ENCODE data around the gene KRT77.
"Not testable (repeated sequence)": the region's sequence is repeated elsewhere in the genome, so short reads cannot be mapped to it uniquely, and the experiment has no call there.

Gene KRT77

DNA sequence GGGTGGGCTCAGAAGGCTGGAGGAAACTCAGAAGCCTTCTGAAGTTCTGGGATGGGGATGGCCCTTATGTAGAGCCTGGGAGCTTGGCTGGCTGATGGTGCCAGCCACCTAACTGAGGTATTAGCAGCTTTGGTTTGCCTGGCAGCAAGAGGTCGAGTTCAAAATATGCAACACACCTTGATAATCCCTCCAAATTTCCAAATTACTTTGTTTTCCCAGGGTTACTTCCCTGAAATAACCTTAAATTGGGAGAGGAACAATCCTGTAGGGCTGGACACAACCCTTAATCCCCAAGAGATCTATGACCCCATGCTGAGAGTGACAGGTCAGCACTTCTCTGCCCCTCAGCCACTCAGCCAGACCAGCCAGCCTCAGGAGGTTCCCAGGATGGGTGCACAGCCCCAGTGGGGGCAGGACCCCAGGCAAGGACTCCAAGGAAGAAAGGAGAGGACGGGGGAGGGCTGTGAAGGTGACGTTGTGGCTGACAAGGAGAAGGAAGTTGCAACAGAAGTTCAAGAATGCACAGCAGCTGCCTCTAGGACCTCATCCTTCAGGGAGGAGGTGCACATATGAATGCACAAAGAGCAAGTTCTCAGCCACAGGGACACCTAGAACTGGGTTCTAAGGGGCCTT, 18.6 kb upstream of the KRT77 start:
- DNase-seq: no peak

DNA sequence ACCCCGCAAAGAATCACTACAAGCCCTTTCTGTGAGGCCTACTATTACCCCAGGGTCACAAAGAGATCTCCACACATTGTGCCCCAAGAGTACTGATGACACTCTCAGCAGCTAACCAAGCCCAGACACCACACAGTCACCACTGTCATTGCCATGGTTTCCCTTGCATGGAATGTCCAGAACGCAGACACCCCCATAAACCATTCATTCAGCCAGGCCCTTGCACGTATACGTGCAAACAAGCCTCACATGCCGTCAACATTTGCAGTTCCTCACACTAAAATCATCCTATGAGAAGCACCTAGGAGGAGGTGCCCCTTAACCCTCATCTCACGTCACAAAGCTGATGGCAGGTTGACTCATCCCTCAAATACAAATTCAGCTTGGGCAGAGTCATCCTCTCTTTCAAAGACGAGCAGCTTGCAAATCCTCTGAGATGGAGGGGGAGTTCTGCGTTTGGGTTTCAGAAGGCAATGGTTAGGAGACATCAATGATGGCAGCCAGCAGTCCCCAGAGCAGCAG, 17.1 kb upstream of the KRT77 start:
- DNase-seq: peak; percentile 8

GRCh38 chr12:52716061-52716460, 12.7 kb upstream of the KRT77 start:
- no peak for DNase-seq

DNA sequence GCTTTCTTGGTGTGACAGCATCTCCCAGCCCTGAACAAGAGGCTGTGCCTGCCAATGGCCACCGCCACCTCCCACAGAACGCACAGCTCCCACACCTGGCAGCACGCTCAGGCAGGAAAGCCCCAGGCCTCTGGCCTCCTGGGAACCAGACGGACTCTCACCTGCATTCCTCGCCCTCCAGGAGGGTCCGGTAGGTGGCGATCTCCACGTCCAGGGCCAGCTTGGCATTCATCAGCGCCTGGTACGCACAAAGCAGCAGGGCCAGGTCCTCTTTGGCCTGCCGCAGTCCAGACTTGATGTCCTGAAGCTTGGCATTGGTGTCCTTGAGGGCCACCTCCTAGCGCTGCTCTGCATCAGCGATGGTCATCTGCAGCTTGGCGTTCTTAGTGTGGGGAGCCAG, 12.1 kb upstream of the KRT77 start:
- no peak for DNase-seq

GRCh38 chr12:52714887-52715281, 11.6 kb upstream of the KRT77 start:
- no peak for DNase-seq

- no peak for DNase-seq
Measured at GRCh38 chr12:52713960-52714886, 10.9 kb upstream of the KRT77 start.

- not testable (repeated sequence) for DNase-seq
Measured at GRCh38 chr12:52712122-52712521, 8.8 kb upstream of the KRT77 start.

- no peak for DNase-seq
Measured at GRCh38 chr12:52710730-52711129, 7.4 kb upstream of the KRT77 start.

DNA sequence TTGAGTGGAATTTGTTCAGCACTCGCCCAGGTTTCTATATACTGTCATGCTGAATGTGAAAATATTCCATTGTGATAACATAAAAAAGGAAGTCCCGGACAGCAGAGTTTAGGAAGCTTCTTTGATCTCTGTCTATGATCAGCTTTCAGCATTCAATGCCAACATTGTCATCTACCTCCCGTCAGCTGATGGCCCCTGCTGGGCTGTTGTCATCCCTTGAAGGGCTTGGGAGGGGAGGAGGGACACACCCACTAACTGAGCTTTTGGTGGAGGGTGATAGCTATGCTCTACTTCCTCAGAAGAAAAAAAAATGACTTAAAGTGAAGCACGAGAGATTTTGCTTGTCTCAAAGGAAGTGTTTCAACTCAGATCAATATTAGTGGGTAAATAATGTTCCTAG, 4.7 kb upstream of the KRT77 start:
- no peak for DNase-seq

- no peak for DNase-seq
Measured at GRCh38 chr12:52704464-52704863, 1.1 kb upstream of the KRT77 start.

- DNase-seq: no peak
Measured at GRCh38 chr12:52703878-52704277, 554 bp upstream of the KRT77 start.

DNA sequence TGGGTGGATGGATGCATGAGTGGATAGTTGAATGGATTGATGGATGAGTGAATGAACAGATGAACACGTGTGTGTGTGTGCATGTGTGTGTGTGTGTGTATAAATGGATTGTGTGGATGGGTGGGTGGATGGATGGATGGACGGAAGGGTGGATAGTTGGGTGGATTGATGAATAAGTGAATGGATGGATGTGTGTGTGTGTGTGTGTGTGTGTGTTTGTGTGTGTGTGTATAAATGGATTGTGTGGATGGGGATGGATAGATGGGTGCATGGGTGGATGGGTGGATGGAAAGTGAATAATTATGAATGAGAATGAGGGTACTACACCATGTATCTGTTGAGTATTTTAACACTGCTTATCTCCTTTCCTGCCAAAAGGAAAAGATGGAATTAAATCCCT, 986 bp downstream of the KRT77 start:
- no peak for DNase-seq

GRCh38 chr12:52701281-52701680, 2.0 kb downstream of the KRT77 start:
- no peak for DNase-seq

- no peak for DNase-seq
Measured at GRCh38 chr12:52699960-52700359, 3.4 kb downstream of the KRT77 start.

- no peak for DNase-seq
Measured at GRCh38 chr12:52699373-52699772, 4.0 kb downstream of the KRT77 start.

DNA sequence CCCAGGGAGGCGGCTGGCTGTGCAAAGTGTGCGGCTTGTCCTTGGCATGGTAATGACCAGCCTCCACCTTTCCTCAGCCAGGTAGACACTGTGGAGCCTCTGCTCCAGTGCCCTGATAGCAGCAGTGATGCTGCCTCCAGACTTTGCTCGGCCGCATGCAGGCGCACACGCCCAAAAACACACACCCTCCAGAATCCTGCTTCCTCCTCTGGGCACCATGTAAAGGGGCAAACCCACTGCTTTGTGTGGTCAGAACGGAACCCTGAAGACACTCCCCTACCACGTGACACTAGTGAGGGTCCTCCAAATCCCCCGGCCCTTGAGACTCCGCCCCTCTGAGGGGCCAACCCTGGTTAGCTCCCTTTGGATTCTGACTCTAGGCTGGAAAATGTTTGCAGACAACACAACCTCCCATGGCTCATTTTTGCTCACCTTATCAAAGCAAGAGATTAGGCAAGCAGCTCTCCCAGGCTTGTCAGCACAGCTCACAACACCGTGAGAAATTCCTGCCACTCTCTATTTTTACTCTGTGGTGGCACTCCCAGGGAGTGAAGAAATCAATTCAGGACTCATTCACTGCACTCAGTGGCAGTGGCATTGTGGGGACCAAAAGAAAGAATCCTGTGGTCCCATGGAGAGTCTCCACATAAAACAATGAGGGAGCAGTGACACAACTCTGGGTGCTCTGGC, 4.5 kb downstream of the KRT77 start:
- no peak for DNase-seq

DNA sequence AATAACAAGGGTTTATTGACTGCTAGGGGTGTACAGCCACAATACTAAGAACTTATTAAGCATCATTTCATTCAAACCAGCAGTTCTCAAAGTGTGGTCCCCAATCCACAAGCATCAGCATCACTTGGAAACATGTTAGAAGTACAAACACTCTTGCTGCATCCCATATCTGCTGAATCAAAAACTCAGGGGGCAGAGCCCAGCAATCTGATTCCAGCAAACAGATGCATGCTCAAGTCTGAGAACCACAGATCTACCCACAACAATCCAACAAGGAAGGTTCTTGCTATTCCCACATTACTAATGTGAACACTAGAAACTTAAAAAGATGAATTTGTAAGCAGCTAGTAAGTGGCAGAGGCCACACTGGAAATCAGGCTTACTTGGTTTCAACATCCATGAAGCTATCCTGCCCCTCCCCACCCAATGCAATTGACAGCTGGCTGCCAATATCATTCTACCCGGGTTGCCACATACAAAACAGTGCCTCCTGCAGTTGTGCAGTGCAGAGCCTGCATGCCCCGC, 6.2 kb downstream of the KRT77 start:
- no peak for DNase-seq

DNA sequence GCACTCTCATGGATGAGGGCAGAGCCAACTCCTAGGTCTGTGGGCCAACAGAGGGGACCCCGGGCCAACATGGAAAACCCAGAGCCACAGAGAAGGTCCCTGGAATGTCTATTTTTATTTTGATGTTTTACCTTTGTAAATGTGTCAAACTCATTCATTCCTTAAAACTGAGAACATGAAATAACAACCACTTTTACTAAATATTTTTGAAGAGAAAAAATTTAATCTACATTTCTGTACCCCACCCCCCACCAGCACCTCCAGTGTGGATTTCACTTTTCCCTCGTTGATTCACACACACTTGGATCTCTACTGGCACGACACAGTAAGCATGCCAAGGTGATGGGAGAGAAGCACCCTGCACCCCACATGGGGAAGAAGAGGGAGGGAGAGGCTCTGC, 6.7 kb downstream of the KRT77 start:
- no peak for DNase-seq

DNA sequence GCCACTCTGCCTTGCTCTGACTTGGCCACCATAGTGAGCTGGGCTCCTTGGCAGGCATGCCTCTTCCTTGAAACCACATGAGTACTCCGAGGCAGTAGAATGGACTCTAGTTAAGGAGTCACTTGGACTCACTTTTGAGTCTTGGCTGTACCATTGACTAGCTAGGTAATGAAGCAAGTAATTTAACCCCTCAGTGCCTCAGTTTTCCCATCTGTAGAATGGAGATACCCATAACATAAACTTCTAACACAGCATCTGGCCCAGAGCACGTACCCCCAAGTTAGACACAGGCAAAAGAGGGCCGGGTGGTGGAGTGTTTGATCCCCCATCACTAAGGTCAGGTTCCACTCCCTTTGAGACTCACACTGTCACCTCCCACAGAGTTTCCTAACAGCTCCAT, 8.3 kb downstream of the KRT77 start:
- DNase-seq: no peak

- DNase-seq: no peak
Measured at GRCh38 chr12:52694151-52694550, 9.2 kb downstream of the KRT77 start.

DNA sequence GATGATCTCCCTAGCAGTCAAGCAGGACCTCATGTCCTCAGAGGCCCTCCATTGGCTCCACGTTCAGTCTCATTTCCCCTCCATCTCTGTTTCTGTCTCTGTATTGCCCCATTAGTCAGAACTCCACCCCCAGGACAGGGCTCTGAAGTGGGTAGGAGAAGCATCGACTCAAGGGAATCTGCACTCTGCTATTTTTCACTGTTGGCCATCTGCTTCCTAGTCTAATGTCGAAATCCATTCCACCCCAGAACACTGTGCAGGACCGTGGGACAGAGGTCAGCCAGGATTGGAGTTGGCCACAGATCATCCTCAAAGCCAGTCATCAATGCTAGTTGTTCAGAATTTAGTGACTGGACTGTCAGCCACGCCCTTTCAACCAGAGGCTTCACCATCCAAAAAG, 10.1 kb downstream of the KRT77 start:
- DNase-seq: no peak

- DNase-seq: no peak
Measured at GRCh38 chr12:52692254-52692653, 11.1 kb downstream of the KRT77 start.

DNA sequence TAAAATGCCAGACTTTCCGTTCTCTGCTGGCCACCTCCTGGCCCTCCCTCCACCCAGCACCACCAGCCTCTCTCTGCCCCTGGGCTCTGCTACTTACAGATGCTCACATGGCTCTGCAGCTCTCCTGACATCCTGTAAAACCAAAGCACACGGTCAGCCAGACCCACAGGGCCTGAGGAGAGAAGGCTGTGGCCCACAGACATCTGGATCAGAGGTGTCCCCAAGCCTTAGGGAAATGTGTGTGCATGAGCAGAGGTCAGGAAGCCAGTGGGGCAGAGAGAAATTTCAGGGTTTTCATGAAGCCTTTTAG, 11.5 kb downstream of the KRT77 start:
- DNase-seq: no peak

Measured in HCEC 1CT (cell line).